ENCODE results near the gene KSR2. TPM values are rescaled to one million over a fixed set of nuclear protein-coding genes. Genes with fewer than 3 reads are reported as not detected.

KSR2 gene
- total and polyA plus RNA-seq, 2 donors (not counting 3 experiments of a cell fraction or from before 2014, with no cell fraction given) = 2.1 to 5.2 TPM

GRCh38 chr12:118015944-118016343 lies 47.2 kb upstream of the KSR2 start:
- Histone ChIP-seq H2AFZ (ENCODE audit: low read depth, low read length) (peak overlapping the region; percentile 58), H3K9ac (replicated peaks; ENCODE audit: extremely low read depth, insufficient read depth, low read length) (no peak overlapping the region), H3K79me2 (ENCODE audit: control insufficient read depth, insufficient read depth, low read length) (peaks cover 15% of the 10 kb centered on the region), H3K27me3 (ENCODE audit: control insufficient read depth in 2 of 2, insufficient read depth in 2 of 2, low read length in 2 of 2) (peaks cover 2 to 4% of the 10 kb centered on the region in 2 experiments), H3K4me1 (ENCODE audit: control insufficient read depth, extremely low read depth, insufficient read depth, low read length) (peaks cover 9% of the 10 kb centered on the region), H3K27ac (ENCODE audit: insufficient read depth, low read depth, low read length) (no peak overlapping the region), H3K9me1 (replicated peaks; ENCODE audit: control insufficient read depth, extremely low read depth, insufficient read depth, low read length) (no peaks in the 10 kb centered on the region), H3K9me3 (replicated peaks; ENCODE audit: control insufficient read depth, insufficient read depth, low read length) (no peaks in the 10 kb centered on the region), H4K20me1 (replicated peaks; ENCODE audit: control insufficient read depth, extremely low read depth, insufficient read depth, low read length) (no peaks in the 10 kb centered on the region), H3K4me2 (ENCODE audit: insufficient read depth, low read length) (peak overlapping the region; percentile 47), H3K36me3 (ENCODE audit: control insufficient read depth in 2 of 2, extremely low read depth in 1 of 2, insufficient read depth in 2 of 2, low read length in 2 of 2) (peaks cover 2 to 4% of the 10 kb centered on the region in 2 experiments), H3K4me3 (replicated peaks in 1 of 3; ENCODE audit: insufficient read depth in 1 of 3, low read depth in 1 of 3, low read length in 3 of 3) (peak overlapping the region in 1 of 3 experiments; percentile 33)
- no peak for FAIRE-seq
- no TSS peak for BruUV-seq (replicated peaks)
- POLR2A ChIA-PET = interaction anchor here (0.7 kb wide), 1 partner anchor 120 kb away, joined by 3 read pairs; the partner anchor contains the start of gene PEBP1
- dilution Hi-C loops (cut with MboI; ENCODE audit: extremely low pct_ligation_motif_present, low sequenced_read_pairs) (no loop called here), intact Hi-C loops (cut with micrococcal nuclease) (loop anchor here (1.0 to 5.0 kb wide), 7 partner anchors 17 to 361 kb away; partner anchors contain the start of genes PEBP1, SUDS3, VSIG10 and WSB2)
- DNase-seq (ENCODE audit: low read depth, low spot score) = no peak
- CTCF ChIA-PET = interaction anchor here (0.9 to 1.1 kb wide), 3 partner anchors 37 to 46 kb away, joined by 3 to 4 read pairs (median 3); no protein-coding TSS in a partner anchor
- no peak for TF ChIP-seq FOS (IDR thresholded peaks at IDR 0.05; ENCODE audit: borderline replicate concordance, insufficient read depth, low read length)
- TF ChIP-seq CTCF (IDR thresholded peaks at IDR 0.05; ENCODE audit: extremely low read depth in 1 of 2, insufficient read depth in 1 of 2, low read depth in 1 of 2, low read length in 2 of 2) = no peak
- no peak for TF ChIP-seq POLR2AphosphoS5 (IDR thresholded peaks at IDR 0.05; ENCODE audit: insufficient read depth, low read depth, low read length)
- TF ChIP-seq GATA2 (IDR thresholded peaks at IDR 0.05; ENCODE audit: insufficient read depth, insufficient read length, low read depth, low read length) = no peak
- TF ChIP-seq MYC (IDR thresholded peaks at IDR 0.05; ENCODE audit: low read depth, low read length) = no peak
- TF ChIP-seq POLR2A (IDR thresholded peaks at IDR 0.05; ENCODE audit: low read depth, low read length) = no peak
- no peak for TF ChIP-seq JUN (IDR thresholded peaks at IDR 0.05; ENCODE audit: borderline replicate concordance, insufficient read depth, insufficient read length, low read depth)
- TF ChIP-seq MAX (IDR thresholded peaks at IDR 0.05; ENCODE audit: insufficient read depth, insufficient read length) = no peak
- TF ChIP-seq EZH2 (IDR thresholded peaks at IDR 0.05; ENCODE audit: borderline replicate concordance, low read depth, low read length, severe bottlenecking) = no peak

Measured in endothelial cell of umbilical vein (primary cell).